NCI-H526 treated with DMSO at 0.1 percent for 48 hours (cell line): ENCODE data around the gene C9orf78.

Experiments used
- DNase-seq: peaks from one replicate; lab custom pipeline; 2025; lab: John Stamatoyannopoulos, UW

C9orf78 gene, protein sequence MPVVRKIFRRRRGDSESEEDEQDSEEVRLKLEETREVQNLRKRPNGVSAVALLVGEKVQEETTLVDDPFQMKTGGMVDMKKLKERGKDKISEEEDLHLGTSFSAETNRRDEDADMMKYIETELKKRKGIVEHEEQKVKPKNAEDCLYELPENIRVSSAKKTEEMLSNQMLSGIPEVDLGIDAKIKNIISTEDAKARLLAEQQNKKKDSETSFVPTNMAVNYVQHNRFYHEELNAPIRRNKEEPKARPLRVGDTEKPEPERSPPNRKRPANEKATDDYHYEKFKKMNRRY

DNA sequence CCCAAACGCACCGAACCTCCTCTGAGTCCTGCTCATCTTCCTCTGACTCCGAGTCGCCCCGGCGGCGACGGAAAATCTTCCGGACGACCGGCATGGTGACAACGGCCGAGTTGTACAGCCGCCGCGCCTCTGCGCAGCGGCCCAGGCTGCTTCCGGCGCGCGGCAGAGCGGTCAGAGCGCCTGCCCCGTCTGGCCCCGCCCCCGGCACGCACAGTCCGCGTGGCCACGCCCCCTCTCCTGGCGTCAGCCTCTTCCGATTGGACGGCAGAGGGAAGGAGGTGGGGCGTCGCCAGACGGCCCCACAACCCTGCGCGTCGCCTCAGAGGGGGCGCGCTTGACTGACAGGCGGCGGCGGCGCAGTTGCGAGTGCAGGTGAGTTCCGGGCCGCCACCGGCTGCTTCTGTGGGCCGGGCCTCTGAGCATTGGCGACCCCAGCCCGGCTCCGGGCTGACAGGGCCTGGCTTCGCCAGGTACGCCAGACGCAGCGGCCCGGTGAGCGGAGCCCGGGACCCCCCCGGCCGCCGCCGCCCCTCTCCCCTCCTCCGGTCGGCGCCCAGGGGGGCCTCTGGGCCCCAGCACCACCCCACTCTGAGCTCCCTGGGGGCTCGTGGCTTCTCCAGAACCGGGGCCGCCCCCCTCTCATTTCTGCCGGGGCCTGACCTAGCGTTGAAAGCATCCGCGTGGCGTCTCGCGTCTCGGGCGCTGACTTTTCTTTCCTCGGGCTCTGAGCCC, at the start of gene C9orf78, which contains the start of gene USP20:
Gene C9orf78 (minus strand): TSS at position 148 of the 732 bp plus-strand sequence. CDS start 54 bp downstream, at position 94.
Gene USP20 (plus strand): TSS at position 331 of the 732 bp plus-strand sequence. CDS start 17,098 bp downstream, outside the sequence.
- peak; percentile 77 for DNase-seq

DNA sequence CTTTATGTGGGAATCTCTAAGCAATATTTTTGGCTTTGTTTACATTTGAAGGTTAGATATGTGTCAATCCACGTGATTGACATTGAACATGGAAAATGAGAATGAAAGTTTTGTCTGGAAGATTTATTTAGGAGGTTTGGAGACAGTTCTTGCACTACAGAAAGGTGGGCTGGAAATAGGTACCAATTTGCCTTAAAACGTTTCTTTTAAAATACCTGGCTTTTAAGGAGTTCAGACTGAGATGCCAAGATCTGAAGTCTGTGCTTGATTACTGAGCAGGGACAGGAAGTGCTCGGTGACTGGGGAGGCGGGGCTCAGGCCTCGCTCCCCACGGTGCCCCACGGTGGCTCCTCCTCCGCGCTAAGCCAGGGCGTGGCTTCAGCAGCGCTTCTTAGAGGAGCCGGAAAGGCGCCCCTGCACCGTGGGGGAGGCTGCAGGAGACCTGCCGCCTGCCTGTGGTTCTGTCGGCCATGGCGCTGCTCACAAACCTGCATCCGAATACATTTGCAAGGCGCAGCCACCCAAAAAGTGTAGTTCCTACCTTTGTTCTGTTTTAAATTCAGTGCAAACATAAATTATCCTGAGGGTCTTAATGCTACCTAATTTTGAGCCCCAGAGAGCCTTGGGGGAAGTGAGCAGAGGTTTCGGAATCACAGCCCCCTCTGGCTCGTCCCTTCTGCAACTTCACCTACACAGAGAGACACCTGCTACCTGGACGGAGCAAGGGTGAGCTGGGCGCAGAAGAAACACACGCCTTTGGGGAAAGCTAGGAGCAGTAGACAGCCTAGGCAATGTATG, 49.3 kb upstream of the C9orf78 start:
- peak; percentile 67 for DNase-seq

DNA sequence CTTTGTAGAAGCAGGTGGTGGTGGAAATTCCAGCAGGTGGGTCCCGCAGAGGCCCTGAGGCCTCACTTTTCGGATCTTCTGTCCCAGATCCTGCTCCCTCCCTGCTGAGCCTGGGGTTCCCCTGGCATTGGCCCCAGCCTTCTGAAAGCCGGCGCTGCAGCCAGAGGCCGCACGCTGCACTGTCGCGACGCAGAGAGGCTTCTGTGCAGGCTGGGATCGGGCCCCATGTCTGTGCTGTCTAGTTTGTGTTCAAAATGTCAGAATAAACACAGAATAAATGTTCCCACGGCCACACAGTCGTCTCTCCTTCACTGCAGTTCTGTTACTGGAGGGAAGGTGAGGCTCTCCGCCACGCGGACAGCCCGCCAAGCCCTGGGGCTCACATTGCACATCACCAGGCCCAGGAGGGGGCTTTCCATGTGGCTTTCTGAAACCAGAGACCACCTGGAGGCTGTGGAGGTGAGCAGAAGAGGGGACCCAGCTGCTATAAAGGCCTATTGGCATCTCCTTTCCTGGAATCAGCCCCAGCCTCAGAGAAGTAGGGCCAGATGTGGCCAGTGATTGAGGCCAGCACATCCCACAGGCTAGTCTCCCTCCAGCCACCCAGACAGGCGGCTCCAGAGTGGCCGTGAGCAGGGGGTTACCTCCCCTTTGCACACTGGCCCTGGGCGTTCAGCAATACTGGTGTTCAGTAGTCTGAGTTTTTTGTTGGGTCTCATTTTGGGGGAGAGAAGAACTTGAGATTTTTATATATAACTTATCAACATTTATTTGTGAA, 46.7 kb upstream of the C9orf78 start:
- DNase-seq: no peak

DNA sequence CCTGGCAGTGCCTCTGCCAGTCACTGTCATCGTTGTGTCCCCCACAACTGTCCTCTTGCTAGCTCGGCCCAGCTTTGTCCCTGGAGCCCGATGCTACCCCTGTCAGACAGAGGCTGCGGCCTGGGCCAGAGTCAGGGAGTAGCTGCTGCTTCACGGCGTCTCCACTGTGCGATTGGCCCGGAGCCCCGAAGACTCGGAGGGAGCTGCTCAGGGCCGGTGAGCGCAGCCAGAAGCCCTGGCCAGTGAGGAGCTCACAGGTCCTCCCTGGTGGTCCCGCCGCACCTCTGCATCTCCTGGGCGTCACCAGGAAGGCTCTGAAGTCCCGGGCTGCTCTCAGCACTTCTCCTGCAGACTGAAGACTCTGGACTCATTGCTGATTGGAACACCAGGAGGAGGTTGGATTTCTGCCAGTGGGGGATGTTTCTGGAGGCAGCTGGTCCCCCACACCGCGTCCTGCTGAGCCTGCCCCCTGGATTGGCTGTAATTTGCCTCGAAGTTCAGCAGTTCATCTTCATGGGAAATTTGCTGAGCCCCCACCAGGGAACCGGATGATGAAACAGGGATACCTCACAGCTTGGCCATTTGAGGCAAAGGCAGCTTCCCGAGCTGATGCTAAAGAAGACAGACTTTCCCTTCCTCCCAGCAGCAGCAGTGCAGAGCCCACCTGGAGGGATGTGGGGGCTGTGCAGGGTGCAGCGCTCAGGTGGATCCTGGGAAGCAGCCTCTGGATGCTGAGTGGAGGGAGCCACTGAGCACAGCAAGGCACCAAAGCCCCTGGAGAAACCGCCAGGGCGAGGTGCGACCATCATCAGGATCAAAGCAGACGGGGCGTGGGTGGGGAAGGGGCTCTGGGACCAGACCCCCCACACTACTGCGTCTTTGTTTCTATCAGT, 45.8 kb upstream of the C9orf78 start:
- DNase-seq: no peak

DNA sequence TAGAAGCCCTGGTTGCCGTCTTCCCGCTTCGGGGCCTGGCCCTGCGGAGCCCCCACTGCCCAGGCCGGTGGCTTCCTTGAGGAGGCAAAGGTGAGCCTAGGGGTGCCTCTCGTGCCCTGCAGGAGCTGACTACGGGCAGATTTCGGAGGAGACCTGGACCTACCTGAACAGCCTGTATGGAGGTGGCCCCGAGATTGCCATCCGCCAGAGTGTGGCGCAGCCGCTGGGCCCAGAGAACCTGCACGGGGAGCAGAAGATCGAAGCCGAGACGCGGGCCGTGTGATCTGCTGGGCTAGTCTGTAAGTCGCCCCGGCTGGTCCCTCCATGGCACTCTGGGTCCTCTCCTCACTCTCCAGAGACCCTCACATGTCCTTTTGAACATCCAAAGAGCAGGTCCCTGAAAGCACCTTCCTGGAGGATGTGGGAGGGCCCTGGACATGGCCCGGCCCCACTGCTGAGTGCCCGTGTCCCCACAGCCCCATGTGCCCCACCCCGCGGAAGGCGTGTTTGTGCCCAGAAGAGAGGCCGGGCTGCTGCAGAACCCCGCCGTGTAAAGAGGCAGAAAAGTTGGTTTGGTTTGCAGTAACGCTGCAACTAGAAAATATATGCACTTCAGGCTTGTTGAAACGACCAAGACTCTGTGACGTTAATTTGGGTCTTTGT, 45.0 kb upstream of the C9orf78 start:
- DNase-seq: no peak

DNA sequence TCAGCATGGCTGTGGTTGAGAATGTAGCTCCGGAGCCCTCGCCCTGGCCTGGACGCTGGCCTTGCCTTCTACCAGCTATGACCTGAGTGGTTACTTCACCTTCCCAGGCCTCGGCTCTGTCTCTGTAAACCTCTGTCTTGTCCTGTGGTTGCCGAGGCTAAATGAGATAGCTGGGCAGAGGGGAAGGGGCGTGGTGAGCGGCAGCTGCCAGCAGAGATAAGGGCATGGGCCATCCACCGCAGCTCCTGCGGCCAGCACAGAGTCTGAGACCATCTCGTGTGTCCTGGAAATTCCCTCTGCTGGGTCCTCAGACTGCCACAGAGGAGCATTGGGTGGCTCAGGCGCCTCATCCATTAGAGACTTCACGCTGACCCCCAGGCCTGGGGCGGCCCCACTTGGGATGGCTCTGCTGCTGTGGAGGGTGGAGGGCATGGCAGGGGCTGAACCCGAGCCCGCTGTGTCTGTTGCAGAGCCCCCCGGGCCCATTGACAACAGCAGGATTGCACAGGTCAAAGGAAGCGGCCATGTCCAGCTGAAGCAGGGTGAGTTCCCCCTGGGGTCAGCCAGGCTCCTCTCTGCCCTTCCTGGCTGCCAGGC, 44.1 kb upstream of the C9orf78 start:
- no peak for DNase-seq

DNA sequence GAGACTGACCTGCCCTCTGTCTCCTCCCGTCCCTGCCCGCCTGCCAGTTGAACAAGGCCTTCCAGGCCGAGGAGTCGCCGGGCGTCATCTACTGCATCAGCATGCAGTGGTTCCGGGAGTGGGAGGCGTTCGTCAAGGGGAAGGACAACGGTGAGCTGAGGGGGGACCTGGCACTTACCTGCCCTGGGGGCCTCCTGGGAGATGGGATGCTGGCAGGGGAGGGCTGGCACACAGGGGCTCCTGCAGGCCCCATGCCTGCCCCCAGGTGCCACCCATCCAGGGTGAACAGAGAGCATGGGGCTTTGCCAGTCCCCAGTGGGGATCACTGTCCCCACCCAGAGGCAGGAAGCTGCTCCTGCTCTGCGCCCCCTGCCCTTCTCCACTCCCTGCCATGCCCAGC, 43.2 kb upstream of the C9orf78 start:
- no peak for DNase-seq

DNA sequence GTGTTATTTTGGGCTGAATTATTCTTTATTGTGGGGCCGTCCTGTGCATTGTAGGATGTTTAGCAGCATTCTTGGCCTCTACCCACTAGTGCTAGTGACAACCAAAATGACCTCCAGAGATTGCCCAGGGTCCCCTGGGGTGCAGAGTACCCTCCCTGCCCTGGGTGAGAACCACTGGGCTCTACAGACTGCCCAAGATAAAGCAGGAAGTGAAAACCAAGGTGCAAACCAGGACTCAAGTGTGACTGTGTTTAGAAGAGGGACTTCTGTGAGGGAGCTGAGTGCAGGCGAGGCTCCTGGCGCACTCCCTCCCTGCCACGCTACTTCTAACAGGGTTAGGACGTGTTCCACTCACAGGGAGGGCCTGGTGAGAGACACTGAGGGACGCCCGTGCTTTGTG, 41.7 kb upstream of the C9orf78 start:
- no peak for DNase-seq

DNA sequence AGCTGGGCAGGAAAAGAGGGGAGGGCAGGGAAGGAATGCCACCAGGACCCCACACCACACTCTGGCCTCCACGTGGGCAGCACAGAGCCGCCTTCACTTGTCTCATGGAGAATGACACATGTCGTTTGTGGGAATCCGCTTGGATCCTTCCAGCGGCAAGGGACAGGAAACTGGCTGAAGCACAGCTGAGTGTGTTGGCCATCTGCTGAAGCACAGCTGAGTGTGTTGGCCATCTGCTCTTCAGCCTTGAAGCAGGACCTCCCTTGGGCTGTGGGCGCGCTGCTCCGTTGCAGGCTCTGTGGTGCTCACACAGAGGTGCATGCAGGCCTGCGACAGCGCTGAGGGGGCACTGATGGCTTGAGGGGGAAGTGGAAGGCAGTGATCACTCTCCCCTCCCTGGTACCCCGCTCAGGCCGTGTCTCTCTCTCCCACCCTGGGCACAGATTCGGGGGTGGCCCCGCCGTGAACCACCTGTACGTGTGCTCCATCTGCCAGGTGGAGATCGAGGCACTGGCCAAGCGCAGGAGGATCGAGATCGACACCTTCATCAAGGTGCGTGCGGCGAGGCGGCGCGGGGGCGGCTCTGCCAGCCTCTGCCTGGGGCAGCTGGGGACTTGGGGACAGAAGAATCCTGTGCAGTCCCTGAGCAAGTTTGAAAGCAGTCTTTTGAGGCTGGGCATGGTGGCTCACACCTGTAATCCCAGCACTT, 40.8 kb upstream of the C9orf78 start:
- DNase-seq: no peak

DNA sequence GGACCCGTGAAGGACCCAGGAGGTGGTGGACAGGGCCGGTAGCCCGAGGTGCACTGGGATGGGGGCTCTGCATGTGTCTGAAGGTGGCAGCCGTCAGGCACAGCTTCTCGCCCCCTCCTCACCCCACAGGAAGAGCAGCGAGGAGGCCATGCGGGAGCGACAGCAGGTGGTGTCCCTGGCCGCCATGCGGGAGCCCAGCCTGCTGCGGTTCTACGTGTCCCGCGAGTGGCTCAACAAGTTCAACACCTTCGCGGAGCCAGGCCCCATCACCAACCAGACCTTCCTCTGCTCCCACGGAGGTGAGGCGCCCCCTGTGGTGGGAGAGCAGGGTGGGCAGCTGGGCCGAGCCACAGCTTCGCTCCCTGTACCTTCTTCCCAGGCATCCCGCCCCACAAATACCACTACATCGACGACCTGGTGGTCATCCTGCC, 40.1 kb upstream of the C9orf78 start:
- DNase-seq: no peak

DNA sequence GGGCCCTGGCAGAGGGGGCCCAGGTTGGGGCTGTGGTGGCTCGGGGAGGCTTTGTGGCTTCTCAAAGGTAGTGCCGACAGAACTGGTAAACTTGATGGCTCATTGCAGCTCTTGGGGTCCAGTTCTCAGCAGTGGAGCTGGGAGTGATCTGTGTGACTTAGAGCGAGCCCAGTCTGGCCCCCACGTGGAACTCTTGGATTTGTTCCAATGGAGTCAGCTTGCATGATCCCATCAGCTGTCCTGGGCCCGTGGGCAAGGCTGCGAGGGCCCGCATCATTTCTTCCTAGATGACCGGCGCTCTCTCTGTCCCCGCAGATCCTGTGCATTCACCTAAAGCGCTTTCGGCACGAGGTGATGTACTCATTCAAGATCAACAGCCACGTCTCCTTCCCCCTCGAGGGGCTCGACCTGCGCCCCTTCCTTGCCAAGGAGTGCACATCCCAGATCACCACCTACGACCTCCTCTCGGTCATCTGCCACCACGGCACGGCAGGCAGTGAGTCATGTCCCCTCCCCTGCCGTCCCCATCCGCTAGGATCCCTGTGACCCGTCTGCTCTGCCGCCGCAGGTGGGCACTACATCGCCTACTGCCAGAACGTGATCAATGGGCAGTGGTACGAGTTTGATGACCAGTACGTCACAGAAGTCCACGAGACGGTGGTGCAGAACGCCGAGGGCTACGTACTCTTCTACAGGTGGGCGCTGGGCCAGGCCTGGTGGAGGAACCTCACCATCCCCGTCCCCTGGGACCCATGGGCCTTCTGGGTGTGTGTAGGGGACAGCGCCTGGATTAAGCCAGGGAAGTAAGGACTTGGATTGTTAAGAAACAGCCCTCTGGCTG, 39.4 kb upstream of the C9orf78 start:
- no peak for DNase-seq

DNA sequence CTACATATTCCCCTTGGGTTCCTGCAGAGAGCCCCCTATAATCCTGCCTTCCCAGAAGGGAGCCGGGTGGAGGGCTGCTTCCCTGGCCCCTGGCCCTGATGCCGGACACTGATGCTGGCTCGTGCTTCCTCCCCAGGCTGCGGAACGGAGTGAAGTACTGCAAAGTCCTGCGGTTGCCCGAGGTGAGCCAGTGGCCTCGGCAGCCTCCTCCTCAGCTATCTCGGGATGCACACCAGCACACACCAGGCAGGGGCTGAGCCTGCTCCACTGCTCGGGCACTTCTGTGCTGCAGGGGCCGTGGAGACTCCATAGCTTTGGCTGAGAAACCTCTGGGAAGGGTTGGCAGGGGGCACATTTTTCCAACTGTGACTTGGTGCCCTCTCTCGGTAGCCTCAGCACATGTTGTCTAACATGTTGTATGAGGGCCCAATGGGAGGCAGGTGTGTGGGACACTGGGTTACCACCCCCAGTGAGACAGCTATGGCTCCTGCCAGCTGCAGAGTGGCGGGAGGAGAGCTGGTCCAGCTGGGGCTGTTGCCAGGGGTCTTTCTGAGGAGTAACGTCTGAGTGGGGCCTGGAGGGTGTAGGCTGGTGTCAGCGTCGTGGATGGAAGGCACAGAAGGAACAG, 38.6 kb upstream of the C9orf78 start:
- DNase-seq: no peak

DNA sequence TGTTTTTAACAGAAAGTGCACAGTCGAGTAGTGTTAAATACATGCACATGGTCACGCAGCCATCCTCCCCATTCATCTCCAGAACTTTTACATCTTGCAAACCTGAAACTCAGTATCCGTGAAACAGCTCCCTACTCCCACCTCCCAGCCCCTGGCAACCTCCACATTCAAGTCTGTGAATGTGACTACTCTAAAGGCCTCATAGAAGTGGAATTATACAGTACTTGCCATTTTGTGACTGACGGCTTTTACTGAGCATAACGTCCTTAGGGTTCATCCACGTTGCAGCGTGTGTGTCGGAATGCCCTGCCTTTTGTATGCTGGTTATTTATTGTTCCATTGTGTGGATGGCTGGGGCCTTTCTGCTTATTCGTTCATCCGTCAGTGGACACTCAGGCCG, 36.0 kb upstream of the C9orf78 start:
- DNase-seq: no peak

DNA sequence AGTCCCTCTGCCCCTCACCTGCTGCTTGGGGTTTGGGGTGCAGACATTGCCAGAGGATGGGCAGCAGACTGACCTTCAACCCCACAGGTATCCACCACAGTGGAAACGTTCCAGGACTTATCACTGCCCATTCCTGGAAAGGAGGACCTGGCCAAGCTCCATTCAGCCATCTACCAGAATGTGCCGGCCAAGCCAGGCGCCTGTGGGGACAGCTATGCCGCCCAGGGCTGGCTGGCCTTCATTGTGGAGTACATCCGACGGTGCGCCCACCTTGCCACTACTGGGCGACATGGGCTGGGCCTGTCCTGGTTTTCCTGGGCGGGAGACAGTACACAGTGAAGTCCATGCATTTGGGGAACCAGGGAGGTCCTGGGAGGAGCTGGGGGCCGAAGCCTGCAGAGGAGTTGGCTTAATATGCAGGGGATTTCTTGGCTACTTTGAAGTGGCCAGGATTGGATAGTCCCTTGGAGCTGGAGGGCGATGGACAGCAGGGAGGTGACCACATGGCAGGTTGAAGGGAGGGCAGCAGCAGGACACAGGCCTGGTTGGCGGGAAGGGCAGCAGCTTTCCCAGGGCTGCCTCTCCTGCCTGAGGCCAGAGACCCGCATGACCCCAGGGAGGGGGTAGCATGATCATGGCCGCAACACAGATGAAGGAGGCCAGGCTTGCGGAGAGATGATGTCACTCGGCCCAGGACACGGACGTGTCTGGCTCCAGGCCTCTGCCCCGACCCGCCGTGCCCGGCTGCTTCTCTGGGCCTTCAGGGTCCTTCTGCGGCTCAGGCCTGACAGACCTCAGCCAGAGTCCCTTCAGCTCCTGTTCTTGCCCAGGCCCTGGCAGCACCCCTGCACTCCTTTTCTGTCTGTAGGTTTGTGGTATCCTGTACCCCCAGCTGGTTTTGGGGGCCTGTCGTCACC, 34.8 kb upstream of the C9orf78 start:
- no peak for DNase-seq

DNA sequence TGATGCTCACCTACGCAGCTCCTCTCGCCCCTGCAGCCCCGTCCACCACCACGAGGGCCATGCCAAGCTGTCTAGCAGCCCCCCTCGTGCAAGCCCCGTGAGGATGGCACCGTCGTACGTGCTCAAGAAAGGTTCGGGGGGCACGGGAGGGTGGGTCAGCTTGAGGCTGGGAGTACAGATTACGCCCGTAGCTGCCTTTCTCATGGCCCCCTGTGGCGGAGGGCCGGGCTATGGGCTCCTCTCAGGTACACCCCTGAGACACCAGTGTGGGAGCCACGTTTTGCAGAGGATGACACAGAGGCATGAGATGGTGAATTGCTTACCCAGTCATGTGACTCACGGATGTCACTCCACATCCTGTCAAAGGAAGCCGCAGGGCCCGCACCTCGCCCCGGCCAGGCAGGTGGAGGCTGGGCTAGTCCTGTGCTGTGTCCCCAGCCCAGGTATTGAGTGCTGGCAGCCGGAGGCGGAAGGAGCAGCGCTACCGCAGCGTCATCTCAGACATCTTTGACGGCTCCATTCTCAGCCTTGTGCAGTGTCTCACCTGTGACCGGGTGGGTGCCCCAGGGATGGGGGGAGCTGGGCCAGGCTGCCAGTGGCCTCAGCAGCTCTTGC, 33.9 kb upstream of the C9orf78 start:
- no peak for DNase-seq
